Stimulated activated CD4-positive, alpha-beta T cell treated with anti-CD3 and anti-CD28 coated beads, Interleukin-1b, Interleukin-23, amount 100 ng/mL, for 48 hours (primary cell): Measurements from ENCODE around the gene SLC15A4.

Experiments
- DNase-seq: peaks from one replicate; pipeline ENCODE4 v3.0.0-alpha.2; 2020

Gene SLC15A4

DNA sequence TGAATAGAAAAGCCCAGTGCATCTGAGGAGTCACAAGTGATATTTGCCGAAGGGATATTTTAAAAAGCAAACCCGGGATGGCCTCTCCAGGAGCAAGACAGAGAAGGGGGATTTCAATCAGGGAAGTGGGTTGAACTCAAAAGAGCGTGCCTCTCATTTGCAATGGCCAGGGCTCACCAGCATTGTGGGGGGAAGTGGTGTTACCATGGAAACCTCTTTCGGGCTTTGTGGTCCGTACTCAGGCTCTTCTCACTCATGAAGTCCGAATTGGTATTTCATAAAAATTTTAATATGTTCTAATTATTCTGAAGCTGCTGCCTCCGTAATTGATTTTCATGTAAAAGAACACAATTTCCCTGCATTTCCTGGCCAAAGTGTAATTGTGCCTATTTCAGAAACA lies 79.8 kb downstream of the SLC15A4 start:
- DNase-seq: no peak
